Activated CD8-positive, alpha-beta memory T cell treated with anti-CD3 and anti-CD28 coated beads, Interleukin-2, amount 50 U/mL, for 1 hour (primary cell): ENCODE data around the gene PNMT.
A peak's percentile ranks its signal among the peaks of the same experiment; 100 is the strongest.

Experiments
- DNase-seq: peaks from one replicate; pipeline ENCODE4 v3.0.0-alpha.2; 2020; ENCODE audit errors: extremely low read depth

Gene PNMT

DNA sequence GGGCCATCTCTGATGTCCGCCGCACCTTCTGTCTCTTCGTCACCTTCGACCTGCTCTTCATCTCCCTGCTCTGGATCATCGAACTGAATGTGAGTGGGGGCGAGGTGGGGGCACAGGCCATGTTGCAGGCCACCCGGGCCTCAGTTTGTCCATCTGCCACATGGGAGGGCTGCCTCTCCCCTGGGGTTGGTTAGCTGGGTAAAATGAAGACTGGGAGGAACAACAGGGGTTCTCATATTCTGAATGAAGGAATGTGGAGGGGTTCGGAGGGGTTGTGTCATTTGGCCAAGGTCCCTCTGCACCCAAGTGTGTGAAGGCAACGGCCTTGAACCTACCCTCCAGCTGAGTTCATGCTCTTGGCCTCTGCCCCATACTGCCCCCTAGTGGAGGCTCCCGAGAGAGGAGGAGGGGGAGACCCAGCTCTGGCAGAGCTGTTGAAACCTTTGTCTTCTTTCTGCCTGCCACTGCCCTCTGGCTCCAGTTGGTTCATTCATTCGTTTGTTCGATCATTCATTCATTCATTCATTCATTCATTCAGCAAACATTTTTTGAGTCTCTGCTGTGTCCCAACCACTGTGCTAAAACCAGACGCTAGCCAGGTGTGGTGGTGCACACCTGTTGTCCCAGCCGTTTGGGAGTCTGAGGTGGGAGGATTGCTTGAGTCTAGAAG is 14.5 kb upstream of the PNMT start:
- DNase-seq = peak; percentile 39

GRCh38 chr17:39655105-39655504 is 13.1 kb upstream of the PNMT start:
- no peak for DNase-seq

- no peak for DNase-seq
Observed at GRCh38 chr17:39658346-39658745, 9.9 kb upstream of the PNMT start.

GRCh38 chr17:39658760-39659159 is 9.5 kb upstream of the PNMT start:
- no peak for DNase-seq

GRCh38 chr17:39659279-39660010 is 8.8 kb upstream of the PNMT start:
- no peak for DNase-seq

DNA sequence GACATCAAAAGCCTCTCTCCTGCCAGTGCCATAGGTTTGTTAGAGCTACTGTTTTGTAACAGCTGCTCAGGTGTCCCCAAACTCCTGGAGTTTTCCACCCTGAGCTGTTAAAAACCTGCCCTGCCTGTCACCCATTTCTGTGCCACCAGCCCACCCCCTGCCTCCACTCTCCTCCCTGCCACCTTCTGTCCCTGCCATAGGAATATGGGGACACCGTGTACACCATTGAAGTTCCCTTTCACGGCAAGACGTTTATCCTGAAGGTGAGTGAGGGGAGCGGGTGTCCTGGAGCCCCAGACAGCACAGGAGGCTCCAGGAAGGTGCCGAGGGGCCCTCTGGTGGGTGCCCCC is 8.3 kb upstream of the PNMT start:
- no peak for DNase-seq

- DNase-seq = no peak
Observed at GRCh38 chr17:39660397-39661385, 7.6 kb upstream of the PNMT start.

DNA sequence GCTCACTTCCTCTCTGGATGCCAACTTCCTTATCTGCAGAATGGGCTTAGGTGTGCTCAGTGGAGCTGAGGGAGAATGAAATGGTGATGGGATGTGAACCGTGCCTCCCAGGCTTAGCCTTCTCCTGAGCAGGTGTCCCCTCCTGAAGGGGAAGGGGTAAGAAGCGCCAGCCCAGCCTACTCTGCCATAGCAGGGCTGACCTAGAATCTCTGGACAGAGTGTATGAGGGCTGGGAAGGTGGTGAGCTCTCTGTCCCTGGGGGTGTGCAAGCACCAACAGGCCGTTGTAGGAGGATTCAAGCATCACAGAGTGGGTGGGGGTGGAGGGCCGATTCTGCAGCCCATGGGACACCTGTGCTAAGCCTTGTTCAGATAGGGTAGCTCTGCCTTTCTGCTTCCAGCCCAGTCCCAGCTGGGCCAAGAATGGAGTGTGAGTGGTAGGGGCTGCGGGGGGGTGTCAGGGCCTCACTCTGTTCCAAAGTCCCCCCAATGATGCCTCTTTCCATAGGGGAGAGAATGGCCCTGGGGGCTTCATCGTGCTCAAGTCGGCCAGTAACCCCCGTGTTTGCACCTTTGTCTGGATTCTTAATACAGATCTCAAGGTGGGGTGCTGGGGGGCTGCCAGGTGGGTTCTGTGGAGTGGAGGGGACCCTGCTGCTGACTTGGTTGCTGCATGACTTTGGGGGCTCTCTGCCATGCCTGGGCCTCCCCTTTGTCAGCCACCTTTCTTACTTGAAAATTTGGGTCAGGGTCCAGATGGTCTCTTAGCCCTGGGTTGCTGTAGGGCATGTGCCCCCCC is 6.3 kb upstream of the PNMT start:
- no peak for DNase-seq

DNA sequence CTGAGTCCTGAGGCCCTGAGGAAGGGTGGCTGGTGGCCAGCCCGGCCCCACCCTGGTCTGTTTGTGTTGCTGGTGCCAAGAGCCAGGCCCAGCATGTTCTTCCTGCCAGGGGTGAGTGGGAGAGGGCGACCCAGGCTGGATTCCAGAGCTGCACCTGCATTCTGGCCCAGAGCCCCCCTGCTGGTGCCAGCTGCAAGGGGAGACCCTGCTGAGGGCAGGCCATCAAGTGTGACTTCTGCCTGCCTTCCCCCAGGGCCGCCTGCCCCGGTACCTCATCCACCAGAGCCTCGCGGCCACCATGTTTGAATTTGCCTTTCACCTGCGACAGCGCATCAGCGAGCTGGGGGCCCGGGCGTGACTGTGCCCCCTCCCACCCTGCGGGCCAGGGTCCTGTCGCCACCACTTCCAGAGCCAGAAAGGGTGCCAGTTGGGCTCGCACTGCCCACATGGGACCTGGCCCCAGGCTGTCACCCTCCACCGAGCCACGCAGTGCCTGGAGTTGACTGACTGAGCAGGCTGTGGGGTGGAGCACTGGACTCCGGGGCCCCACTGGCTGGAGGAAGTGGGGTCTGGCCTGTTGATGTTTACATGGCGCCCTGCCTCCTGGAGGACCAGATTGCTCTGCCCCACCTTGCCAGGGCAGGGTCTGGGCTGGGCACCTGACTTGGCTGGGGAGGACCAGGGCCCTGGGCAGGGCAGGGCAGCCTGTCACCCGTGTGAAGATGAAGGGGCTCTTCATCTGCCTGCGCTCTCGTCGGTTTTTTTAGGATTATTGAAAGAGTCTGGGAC is 5.5 kb upstream of the PNMT start:
- no peak for DNase-seq

- DNase-seq = no peak
Observed at GRCh38 chr17:39663340-39663687, 4.9 kb upstream of the PNMT start.

- DNase-seq = no peak
Observed at GRCh38 chr17:39663688-39664580, 4.3 kb upstream of the PNMT start.

DNA sequence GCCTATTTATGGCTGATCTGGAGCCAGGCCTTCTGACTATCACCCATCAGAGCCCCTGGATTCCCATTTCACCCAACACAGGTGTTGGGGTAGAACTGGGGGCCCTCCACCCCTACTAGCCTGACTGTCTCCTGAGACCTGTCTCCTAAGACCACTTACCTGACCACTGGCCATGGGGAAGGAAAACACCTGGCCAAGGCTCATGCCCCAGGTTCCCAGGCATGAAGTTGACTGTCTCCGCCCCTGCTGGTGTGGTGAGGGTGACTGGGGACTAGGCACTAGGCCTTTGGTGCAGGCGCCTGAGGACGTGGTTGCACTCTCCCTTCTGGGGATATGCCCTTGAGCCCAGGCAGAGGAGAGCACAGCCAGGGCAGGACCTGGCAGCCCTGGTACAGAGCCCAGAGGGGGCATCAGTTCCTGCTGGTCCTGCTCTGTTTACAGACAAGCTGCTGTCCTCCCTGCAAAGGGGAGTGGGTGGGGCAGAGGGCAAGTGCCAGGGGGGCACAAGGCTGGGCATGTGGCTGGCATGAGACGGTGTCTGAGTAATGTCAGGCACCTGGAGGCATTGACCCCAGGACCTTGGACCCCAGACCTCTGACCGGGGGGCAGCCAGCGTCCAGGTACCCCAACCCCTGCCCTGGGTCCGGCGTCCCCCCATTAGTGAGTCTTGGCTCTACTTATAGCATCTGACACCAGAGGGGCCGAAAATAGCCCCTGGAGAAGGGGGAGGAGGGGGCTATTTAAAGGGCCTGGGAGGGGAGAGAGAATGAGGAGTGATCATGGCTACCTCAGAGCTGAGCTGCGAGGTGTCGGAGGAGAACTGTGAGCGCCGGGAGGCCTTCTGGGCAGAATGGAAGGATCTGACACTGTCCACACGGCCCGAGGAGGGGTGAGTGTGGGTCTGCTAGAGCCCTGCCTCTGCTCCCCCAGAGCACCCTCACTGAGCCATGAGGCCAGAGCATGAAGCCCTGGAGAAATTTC is 3.4 kb upstream of the PNMT start, which contains the start of gene TCAP:
Gene TCAP (plus strand): TSS at position 769 of the 981 bp plus-strand sequence. CDS start 11 bp downstream, at position 780.
- DNase-seq = no peak

DNA sequence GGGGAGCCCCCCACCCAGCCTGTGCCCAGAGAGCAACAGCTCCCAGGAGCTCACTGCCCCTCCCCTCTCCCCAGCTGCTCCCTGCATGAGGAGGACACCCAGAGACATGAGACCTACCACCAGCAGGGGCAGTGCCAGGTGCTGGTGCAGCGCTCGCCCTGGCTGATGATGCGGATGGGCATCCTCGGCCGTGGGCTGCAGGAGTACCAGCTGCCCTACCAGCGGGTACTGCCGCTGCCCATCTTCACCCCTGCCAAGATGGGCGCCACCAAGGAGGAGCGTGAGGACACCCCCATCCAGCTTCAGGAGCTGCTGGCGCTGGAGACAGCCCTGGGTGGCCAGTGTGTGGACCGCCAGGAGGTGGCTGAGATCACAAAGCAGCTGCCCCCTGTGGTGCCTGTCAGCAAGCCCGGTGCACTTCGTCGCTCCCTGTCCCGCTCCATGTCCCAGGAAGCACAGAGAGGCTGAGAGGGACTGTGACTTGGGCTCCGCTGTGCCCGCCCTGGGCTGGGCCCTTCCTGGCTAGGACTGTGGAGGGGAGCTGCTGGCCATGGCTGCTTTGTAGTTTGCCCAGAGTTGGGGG is 2.5 kb upstream of the PNMT start:
- no peak for DNase-seq

- no peak for DNase-seq
Observed at GRCh38 chr17:39666231-39666600, 2.0 kb upstream of the PNMT start.

DNA sequence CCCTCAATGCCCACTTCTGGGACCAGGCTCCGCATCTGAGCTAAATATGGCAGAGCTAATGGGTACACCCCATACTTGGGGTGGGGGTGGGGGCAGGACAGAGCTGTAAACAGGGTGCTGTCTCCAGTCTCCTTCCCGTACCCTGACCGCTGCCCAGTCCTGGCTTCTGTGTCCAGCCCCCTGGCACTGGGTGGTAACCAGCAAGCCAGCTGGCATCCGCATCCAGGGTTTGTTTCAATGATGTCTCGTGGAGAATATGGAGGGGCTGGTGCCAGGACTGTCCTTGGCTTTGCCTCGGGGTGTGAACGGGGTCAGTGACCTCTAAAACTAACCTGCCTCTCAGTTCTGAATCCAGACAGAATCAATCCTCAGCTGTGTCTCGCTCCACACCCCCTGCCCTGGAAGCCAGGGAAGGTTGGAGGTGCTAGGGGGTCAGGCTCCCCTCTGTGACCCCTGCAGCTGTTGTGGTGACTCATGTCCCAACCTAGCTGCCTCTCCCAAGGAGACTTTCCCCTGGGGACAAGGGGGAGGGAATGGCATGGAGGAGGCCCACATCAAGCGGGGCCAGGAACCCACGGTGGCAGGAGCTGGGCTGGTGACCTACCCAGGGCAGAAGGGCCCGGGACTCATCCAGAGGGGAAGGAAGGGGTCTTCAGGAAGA is 1.5 kb upstream of the PNMT start:
- DNase-seq = no peak

DNA sequence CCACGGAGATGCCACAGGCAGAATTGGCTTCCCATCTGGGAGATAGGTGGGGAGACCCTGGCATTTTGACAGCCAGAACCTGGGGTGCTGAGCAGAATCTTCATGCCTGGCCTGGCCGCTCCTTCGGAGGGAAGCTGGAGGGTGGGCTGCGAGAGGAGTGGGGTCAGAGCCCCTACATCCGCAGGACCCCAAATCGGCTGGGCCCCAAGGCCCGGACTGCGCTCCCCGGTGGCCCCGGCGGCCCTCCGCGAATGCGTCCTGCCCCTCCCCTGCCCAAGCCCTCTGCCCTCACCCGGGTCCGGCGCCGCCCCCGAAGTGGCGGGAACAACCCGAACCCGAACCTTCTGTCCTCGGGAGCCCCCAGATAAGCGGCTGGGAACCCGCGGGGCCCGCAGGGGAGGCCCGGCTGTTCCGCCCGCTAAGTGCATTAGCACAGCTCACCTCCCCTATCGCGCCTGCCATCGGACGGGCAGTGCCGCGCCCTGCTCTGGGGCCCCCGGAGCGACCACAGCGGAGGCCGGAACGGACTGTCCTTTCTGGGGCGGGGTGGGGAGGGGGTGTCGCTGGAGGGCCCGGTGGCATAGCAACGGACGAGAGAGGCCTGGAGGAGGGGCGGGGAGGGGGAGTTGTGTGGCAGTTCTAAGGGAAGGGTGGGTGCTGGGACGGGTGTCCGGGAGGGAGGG is 850 bp upstream of the PNMT start:
- no peak for DNase-seq
